Measurements from ENCODE around the gene FSHR.

The FSHR gene

GRCh38 chr2:49154140-49154539 is at the start of gene FSHR:
TSS of gene FSHR (minus strand) at chr2:49154515. CDS start at chr2:49154417, 98 bp downstream.
- no peak for DNase-seq (ENCODE audit: low read depth in 3 of 3)

GRCh38 chr2:49199266-49199665 is 45.0 kb upstream of the FSHR start:
- no peak for DNase-seq (ENCODE audit: low read depth in 3 of 3)

DNA sequence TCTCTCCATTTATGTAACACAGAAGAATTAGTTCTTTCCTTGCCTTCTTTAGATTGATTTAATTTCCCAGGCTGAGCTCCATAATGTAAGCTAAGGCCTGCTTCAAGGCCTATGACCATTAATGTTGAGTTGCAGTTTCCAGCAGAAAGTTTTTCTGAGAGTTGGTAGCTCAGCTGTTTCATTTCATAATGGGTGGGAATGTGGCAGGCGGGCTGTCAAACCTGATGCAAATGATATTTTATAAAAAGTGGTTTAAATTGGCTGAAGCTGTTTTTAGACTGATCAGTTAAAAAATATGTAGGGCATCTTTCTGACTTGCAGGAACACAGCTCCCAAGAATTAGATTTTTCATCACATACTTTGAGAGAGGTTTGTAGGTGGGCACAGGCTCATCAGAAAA is 40.4 kb upstream of the FSHR start:
- DNase-seq (ENCODE audit: low read depth in 3 of 3), result no peak

- DNase-seq (ENCODE audit: low read depth in 3 of 3), result no peak
Measured at GRCh38 chr2:49192036-49192435, 37.7 kb upstream of the FSHR start.

- no peak for DNase-seq (ENCODE audit: low read depth in 3 of 3)
Measured at GRCh38 chr2:49189512-49190225, 35.4 kb upstream of the FSHR start.

DNA sequence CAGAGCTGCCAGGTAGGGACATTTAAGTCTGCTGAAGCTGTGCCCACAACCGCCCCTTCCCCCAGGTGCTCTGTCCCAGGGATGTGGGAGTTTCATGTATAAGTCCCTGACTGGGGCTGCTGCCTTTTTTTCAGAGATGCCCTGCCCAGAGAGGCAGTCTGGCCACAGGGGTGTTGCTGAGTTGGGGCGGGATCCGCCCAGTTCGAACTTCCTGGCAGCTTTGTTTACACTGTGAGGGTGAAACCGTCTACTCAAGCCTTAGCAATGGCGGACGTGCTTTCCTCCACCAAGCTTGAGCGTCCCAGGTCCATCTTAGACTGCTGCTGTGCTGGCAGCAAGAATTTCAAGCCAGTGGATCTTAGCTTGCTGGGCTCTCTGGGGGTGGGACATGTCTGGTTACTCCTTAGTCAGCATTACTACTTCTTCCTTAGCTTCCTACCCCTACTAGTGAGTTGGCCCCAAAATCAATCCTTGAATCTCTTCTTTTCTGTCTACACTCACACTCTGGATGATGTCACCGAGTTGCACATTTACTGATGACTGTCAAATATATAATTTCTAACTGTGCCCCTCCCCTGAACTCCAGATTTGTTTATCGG is 31.8 kb upstream of the FSHR start:
- no peak for DNase-seq (ENCODE audit: low read depth in 3 of 3)

DNA sequence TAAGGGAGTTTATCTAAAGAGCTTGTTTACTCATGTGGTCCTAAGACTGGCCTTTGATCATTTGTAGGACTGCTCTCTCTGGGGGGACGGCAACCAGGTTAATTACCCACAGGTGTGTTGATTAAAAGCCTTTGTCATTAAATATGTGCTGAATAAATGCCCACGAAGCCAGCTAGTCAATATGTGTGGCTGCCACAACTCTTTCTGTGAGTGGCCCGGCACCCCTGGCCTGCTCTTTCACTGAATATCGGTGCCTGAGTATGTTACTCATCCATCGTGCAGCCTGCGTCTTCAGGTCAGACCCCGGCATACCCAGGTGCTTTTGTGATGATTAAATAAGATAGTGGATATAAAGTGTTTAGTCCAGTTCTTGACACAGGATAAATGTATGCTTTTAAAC is 24.3 kb upstream of the FSHR start:
- DNase-seq (ENCODE audit: low read depth in 3 of 3), result no peak

DNA sequence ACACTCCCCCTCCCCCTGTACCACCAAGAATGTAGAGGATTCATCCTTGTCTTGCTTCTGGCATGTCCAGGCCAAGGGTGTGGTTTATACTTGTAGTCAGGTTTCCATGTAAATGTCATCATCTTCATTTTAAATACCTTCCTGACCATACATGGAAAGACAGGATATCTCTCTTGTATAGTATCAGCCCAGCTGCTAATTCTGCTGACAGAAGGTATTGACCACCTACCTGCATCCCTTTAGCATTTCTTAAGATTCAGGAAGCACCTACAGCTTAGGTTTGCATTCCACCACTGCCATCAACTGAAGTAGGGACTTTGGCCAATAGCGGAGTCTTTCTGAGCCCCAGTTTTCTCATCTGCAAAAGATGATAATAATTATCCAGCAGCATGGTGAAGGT is 22.9 kb upstream of the FSHR start:
- DNase-seq (ENCODE audit: low read depth in 3 of 3), result no peak

- DNase-seq (ENCODE audit: low read depth in 3 of 3), result no peak
Measured at GRCh38 chr2:49175831-49176230, 21.5 kb upstream of the FSHR start.

- DNase-seq (ENCODE audit: low read depth in 3 of 3), result no peak
Measured at GRCh38 chr2:49174750-49175149, 20.4 kb upstream of the FSHR start.

- no peak for DNase-seq (ENCODE audit: low read depth in 3 of 3)
Measured at GRCh38 chr2:49167131-49167530, 12.8 kb upstream of the FSHR start.

GRCh38 chr2:49165662-49166061 is 11.3 kb upstream of the FSHR start:
- no peak for DNase-seq (ENCODE audit: low read depth in 3 of 3)

GRCh38 chr2:49164729-49165128 is 10.4 kb upstream of the FSHR start:
- DNase-seq (ENCODE audit: low read depth in 3 of 3), result no peak

- no peak for DNase-seq (ENCODE audit: low read depth in 3 of 3)
Measured at GRCh38 chr2:49162151-49162550, 7.8 kb upstream of the FSHR start.

DNA sequence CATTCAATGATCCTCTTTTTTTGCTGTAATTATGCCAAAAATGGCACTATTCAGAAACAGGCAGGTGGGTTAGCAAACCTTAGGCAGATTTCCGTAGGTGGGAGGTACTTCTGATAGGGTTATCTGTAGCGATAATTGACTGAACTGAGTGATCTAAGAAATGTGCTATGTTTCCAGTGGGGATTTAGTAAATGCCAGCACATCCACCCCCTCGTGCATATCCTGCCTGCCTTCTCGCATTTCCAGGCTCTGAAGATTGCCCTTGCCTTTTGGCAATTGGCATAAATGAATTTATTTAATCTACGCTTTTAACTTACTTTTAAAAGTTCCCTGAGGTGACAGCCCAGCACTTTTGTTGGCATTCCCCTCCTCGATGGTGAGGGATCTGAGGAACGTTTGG is 576 bp upstream of the FSHR start:
- DNase-seq (ENCODE audit: low read depth in 3 of 3), result no peak

- no peak for DNase-seq (ENCODE audit: low read depth in 3 of 3)
Measured at GRCh38 chr2:49153252-49153651, 1.1 kb downstream of the FSHR start.

DNA sequence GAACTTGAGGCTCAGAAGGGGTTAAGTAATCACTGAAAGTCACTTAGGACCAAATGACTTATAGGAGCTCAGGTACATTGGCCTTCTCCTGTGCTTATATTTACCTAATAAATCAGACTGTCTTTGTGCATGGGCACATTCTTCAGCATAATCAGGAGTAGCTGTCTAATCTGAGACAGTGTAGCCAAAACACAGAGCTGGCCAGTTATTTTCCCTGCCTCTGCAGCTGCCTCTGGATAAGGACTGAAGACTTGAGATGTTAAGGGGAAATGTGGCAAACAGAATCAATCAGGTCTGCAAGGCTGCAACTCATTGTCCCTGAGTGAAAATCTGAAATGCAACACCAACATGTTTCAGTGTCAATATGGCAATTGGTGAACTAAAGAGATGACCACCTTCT is 1.5 kb downstream of the FSHR start:
- DNase-seq (ENCODE audit: low read depth in 3 of 3), result no peak

DNA sequence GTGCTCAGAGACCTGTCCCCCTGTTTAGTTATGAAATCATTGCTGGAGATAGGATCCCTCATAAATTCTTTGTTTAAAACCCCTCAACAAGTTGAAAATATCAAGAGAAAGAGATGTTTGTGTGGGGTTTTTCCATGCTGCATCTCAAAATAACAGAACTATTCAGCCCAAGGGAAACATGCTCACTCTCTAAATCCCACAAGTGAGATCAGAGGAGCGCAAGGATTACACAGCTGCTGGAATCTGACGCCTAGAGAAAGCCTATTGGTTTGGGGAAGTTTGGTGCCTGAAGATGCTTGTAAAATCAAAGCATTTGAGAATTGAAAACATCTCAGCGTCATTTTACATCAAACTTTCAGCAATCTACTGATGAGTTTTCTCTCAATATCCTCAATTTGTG is 7.9 kb downstream of the FSHR start:
- DNase-seq (ENCODE audit: low read depth in 3 of 3), result no peak

DNA sequence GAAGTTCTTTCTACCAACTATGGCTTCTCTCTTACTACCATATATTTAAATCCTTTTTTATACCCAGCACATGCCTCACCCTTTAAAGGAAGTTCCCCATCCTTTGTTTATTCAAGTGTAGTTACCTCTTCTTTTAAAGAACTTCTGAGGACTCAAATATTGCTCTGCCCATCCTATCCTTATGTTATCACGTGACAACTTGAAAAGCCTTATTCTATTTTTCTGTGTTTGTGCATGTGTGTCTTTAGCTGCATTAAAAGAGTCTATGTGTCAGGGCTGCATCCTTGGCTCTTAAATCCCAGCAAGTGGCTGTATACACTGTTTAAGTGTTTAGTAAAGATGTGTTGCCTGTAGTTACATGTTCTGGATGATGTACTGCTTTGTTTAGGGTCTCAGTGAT is 22.5 kb downstream of the FSHR start:
- DNase-seq (ENCODE audit: low read depth in 3 of 3), result no peak

- no peak for DNase-seq (ENCODE audit: low read depth in 3 of 3)
Measured at GRCh38 chr2:49129034-49129433, 25.3 kb downstream of the FSHR start.

- DNase-seq (ENCODE audit: low read depth in 3 of 3), result no peak
Measured at GRCh38 chr2:49123600-49123999, 30.7 kb downstream of the FSHR start.

DNA sequence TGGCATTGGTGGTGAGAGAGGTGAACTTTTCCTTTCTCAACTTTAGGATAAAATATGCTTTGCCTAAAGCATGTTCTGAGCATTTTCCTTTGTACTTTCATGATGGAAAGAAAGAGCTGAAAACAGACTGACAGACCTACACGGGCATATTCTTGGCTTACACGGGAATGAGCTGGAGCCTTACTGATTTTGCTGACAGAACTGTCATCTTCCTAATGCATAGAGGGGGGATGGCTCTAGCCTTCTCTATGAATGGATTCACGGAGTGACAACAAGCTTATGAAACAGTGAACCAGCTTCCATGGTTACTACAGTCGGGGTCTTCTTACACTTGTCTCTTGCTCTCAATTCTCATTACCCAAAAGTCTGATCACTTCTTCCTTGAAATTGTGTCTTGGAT is 32.2 kb downstream of the FSHR start:
- no peak for DNase-seq (ENCODE audit: low read depth in 3 of 3)

DNA sequence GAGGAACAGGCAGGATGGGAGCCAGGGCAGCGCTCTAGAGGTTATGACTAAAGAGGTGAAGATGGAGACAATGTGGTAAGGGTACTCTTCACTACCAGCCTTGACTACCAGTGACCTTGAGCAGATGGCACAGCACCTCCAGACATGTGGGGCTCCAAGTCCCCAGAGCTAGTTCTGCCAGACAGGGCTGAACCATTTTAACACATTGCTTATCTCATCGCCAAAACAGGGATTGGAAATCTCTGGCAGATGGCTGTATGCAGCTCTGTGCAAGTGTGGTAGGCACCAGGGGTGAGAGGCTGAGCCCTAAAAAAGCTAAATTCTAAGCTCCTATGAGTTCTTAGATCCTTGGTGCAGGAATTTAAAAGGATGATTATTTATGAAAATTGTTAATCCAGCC is 41.3 kb downstream of the FSHR start:
- DNase-seq (ENCODE audit: low read depth in 3 of 3), result no peak

DNA sequence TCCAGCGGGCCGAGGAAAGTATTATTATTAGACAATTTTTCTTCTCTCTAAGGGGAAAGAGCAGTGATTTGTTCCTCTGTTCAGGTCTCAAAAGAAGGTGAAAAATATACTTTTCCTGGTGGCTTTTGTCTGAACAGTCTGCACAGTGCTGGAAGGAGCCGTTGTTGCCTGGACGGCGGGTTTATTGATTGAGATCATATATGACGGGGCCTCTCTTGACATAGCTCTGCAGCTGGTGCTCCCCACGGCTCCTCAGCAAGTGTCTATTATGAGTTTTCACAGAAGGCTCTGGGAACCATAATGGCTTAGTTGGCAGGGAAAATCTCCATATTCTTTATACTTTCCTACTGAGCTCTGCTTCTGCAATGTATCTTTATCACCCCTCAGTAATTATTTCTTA is 42.9 kb downstream of the FSHR start:
- DNase-seq (ENCODE audit: low read depth in 3 of 3), result no peak
